WTC11 (cell line): Measurements from ENCODE around the gene CISH. TPM values are rescaled to one million over a fixed set of nuclear protein-coding genes. Genes with fewer than 3 reads are reported as not detected.

Experiments
- ATAC-seq: fragments of 200-7000 bp; cut with Tn5 transposase; 2 replicates; pipeline ENCODE4 v1.10.0; 2021; ENCODE audit warnings: mild to moderate bottlenecking, moderate library complexity
- CTCF ChIA-PET: fragments of 300-600 bp; sonication (Branson Sonifier 250); formaldehyde crosslinking; loops from one replicate; lab custom pipeline; 2021; ENCODE audit warnings: antibody characterized with exemption; lab: Charles Lee
- POLR2A ChIA-PET: fragments of 350-600 bp; sonication (Branson Sonifier 250); formaldehyde crosslinking; loops from one replicate; lab custom pipeline; 2021; ENCODE audit warnings: antibody characterized with exemption; lab: Charles Lee
- DNase-seq: peaks from one replicate; pipeline ENCODE4 v3.0.0; 2021; ENCODE audit warnings: low spot score
- H3K27ac Mint-ChIP-seq: 2 replicates; pipeline ENCODE4 v1.8.0; 2021; ENCODE audit warnings: mixed read lengths
- H3K27me3 Mint-ChIP-seq: 2 replicates; pipeline ENCODE4 v1.8.0; 2021; ENCODE audit warnings: low read depth, mild to moderate bottlenecking, moderate library complexity, mixed read lengths
- H3K36me3 Mint-ChIP-seq: 2 replicates; pipeline ENCODE4 v1.8.0; 2021; ENCODE audit warnings: mixed read lengths
- H3K4me1 Mint-ChIP-seq: 2 replicates; pipeline ENCODE4 v1.8.0; 2022; ENCODE audit warnings: mixed read lengths
- H3K4me3 Mint-ChIP-seq: 2 replicates; pipeline ENCODE4 v1.8.0; 2021; ENCODE audit warnings: mild to moderate bottlenecking, moderate library complexity, mixed read lengths
- H3K9me3 Mint-ChIP-seq: 2 replicates; pipeline ENCODE4 v1.8.0; 2021; ENCODE audit warnings: mixed read lengths
- AR ChIP-seq: fragments of 250-450 bp; sonication (Bioruptor Pico); IDR thresholded peaks from 2 replicates; pipeline ENCODE4 v1.9.0; 2021; ENCODE audit warnings: mild to moderate bottlenecking
- CREM ChIP-seq: sonication (generic); formaldehyde crosslinking; IDR thresholded peaks from 2 replicates; pipeline ENCODE4 v1.8.1; 2022; ENCODE audit warnings: mild to moderate bottlenecking, missing genetic modification reagents, moderate library complexity
- E2F5 ChIP-seq: sonication (generic); formaldehyde crosslinking; IDR thresholded peaks from 2 replicates; pipeline ENCODE4 v1.8.1; 2022; ENCODE audit warnings: mild to moderate bottlenecking, moderate library complexity, missing genetic modification reagents
- ESRRA ChIP-seq: sonication (generic); formaldehyde crosslinking; IDR thresholded peaks from 2 replicates; pipeline ENCODE4 v1.8.1; 2022; ENCODE audit warnings: mild to moderate bottlenecking, missing genetic modification reagents, borderline replicate concordance
- FOXP1 ChIP-seq: sonication (generic); formaldehyde crosslinking; IDR thresholded peaks from 2 replicates; pipeline ENCODE4 v1.8.0; 2022; ENCODE audit warnings: missing genetic modification reagents, mild to moderate bottlenecking, moderate library complexity, borderline replicate concordance
- FOXP4 ChIP-seq: sonication (generic); formaldehyde crosslinking; IDR thresholded peaks from 2 replicates; pipeline ENCODE4 v1.8.0; 2022; ENCODE audit warnings: mild to moderate bottlenecking, missing genetic modification reagents
- GRHL2 ChIP-seq: fragments of 250-450 bp; sonication (Bioruptor Pico); IDR thresholded peaks from 2 replicates; pipeline ENCODE4 v1.8.0; 2022; ENCODE audit warnings: mild to moderate bottlenecking, moderate library complexity; ENCODE audit not compliant: insufficient replicate concordance, severe bottlenecking
- MLX ChIP-seq: sonication (generic); formaldehyde crosslinking; IDR thresholded peaks from 2 replicates; pipeline ENCODE4 v1.8.1; 2023; ENCODE audit warnings: mild to moderate bottlenecking, missing genetic modification reagents, moderate library complexity
- NR2C2 ChIP-seq: sonication (generic); formaldehyde crosslinking; IDR thresholded peaks from 2 replicates; pipeline ENCODE4 v1.8.0; 2022; ENCODE audit warnings: mild to moderate bottlenecking, missing genetic modification reagents
- RELA ChIP-seq: sonication (generic); formaldehyde crosslinking; IDR thresholded peaks from 2 replicates; pipeline ENCODE4 v1.8.1; 2022; ENCODE audit warnings: missing genetic modification reagents, mild to moderate bottlenecking, borderline replicate concordance
- TCF7 ChIP-seq: sonication (generic); formaldehyde crosslinking; IDR thresholded peaks from 2 replicates; pipeline ENCODE4 v1.8.0; 2022; ENCODE audit warnings: mild to moderate bottlenecking, low read depth, missing genetic modification reagents, moderate library complexity
- TEAD1 ChIP-seq: sonication (generic); formaldehyde crosslinking; IDR thresholded peaks from 2 replicates; pipeline ENCODE4 v1.8.0; 2022; ENCODE audit warnings: mild to moderate bottlenecking, missing genetic modification reagents
- ZNF263 ChIP-seq: sonication (generic); formaldehyde crosslinking; IDR thresholded peaks from 2 replicates; pipeline ENCODE4 v1.8.1; 2022; ENCODE audit warnings: low read depth, mild to moderate bottlenecking, moderate library complexity, missing genetic modification reagents
- total RNA-seq: library from RNA; stranded (reverse); gene quantifications from 3 replicates; pipeline ENCODE4 v1.2.3, GENCODE V29; 2021

CISH gene
- total RNA-seq, 1 experiment from 2014 or later = 2.4 TPM

- no peak for TF ChIP-seq FOXP4 (CRISPR knock-in tag)
- no peak for TF ChIP-seq GRHL2 (CRISPR knock-in tag)
- TF ChIP-seq AR (CRISPR knock-in tag) = no peak
- TF ChIP-seq CREM (CRISPR knock-in tag) = no peak
- no peak for TF ChIP-seq E2F5 (CRISPR knock-in tag)
- no peak for TF ChIP-seq TCF7 (CRISPR knock-in tag)
Observed at GRCh38 chr3:50592568-50592967, 19.0 kb downstream of the CISH start (continued).

GRCh38 chr3:50591196-50591741 lies 20.3 kb downstream of the CISH start:
- H3K27me3 Mint-ChIP-seq = peaks cover 3% of the 10 kb centered on the region; the same call in 1 of the 2 replicates
- ChIA-PET CTCF (interaction anchor here (0.7 to 5.9 kb wide), 12 partner anchors 10 to 254 kb away, joined by 3 to 70 read pairs (median 4); partner anchors contain the start of genes CISH and HEMK1), POLR2A (interaction anchor here (0.6 to 0.8 kb wide), 2 partner anchors 301 to 1563 kb away, joined by 3 read pairs; partner anchors contain the start of gene POC1A)
- no peak for DNase-seq
- no peak for TF ChIP-seq MLX
- no peak for TF ChIP-seq FOXP4 (CRISPR knock-in tag)
- no peak for TF ChIP-seq ZNF263 (CRISPR knock-in tag)
- no peak for TF ChIP-seq TEAD1 (CRISPR knock-in tag)
- TF ChIP-seq NR2C2 = no peak
- no peak for TF ChIP-seq FOXP1 (CRISPR knock-in tag)
- no peak for TF ChIP-seq ESRRA (CRISPR knock-in tag)
- no peak for TF ChIP-seq RELA
- TF ChIP-seq, all 79 proteins: peak for 0
- ATAC-seq = no peak
- Mint-ChIP-seq H3K4me1 (no peaks in the 10 kb centered on the region), H3K27ac (peak overlapping the region; percentile 57; the same call in 1 of the 2 replicates), H3K4me3 (no peak overlapping the region), H3K36me3 (no peaks in the 10 kb centered on the region), H3K9me3 (no peaks in the 10 kb centered on the region)
